NCI-H1417 (cell line): ENCODE results near the gene GRK5.

Experiments
- DNase-seq, 3 experiments: peaks; one replicate each; lab custom pipeline; 2025; lab: John Stamatoyannopoulos, UW

The GRK5 gene

DNA sequence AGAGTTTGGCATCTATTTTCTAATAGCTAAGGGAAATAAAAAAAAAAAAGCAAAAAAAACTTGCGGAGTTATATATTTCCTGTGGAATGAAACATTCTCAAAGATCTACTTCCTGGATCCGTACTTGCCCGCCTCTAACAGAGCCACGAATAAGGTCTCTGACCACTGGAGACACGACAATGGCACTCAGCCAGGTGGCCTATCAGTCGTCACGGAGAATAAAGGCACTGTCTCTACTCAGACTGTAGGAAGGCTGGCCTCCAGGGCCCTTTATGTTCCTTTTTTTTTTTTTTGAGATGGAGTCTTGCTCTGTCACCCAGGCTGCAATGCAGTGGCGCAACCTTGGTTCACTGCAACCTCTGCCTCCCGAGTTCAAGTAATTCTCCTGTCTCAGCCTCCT is 276.5 kb downstream of the GRK5 start:
- no peak for DNase-seq

GRCh38 chr10:119488675-119489074 is 281.3 kb downstream of the GRK5 start:
- DNase-seq = no peak

DNA sequence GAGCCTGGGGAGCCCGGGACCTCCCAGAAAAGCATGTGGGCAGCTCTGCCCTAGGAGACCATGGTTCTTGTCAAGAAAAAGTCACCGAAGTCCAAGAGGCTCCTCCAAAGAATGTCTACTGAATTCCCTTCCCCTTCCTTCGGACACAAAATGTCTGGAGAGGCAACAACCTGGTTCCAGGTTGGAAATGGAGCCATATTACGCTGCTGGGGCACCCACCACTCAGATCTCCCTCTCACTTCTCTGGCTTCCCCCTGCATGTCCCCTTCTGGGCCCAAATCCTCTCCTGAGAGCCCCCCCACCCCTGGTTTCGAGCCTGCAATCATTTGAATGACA is 282.6 kb downstream of the GRK5 start:
- no peak for DNase-seq

GRCh38 chr10:119491966-119492757 is 284.8 kb downstream of the GRK5 start:
- DNase-seq = no peak

- DNase-seq = no peak
Observed at GRCh38 chr10:119493155-119493554, 285.8 kb downstream of the GRK5 start.

- peak in 2 of 3 experiments; percentile 11 to 64 for DNase-seq
Observed at GRCh38 chr10:119494236-119495020, 287.1 kb downstream of the GRK5 start.

GRCh38 chr10:119495021-119495505 is 287.7 kb downstream of the GRK5 start:
- no peak for DNase-seq

GRCh38 chr10:119495545-119495944 is 288.2 kb downstream of the GRK5 start:
- DNase-seq = no peak

- no peak for DNase-seq
Observed at GRCh38 chr10:119496273-119496672, 288.9 kb downstream of the GRK5 start.

GRCh38 chr10:119497243-119497642 is 289.9 kb downstream of the GRK5 start:
- no peak for DNase-seq

GRCh38 chr10:119498889-119499676 is 291.7 kb downstream of the GRK5 start:
- no peak for DNase-seq

GRCh38 chr10:119499677-119500002 is 292.3 kb downstream of the GRK5 start:
- DNase-seq = no peak

- DNase-seq = no peak
Observed at GRCh38 chr10:119500123-119500795, 292.9 kb downstream of the GRK5 start.

GRCh38 chr10:119500821-119501220 is 293.4 kb downstream of the GRK5 start:
- no peak for DNase-seq

- no peak for DNase-seq
Observed at GRCh38 chr10:119501690-119502089, 294.3 kb downstream of the GRK5 start.

- DNase-seq = no peak
Observed at GRCh38 chr10:119502209-119502608, 294.8 kb downstream of the GRK5 start.

DNA sequence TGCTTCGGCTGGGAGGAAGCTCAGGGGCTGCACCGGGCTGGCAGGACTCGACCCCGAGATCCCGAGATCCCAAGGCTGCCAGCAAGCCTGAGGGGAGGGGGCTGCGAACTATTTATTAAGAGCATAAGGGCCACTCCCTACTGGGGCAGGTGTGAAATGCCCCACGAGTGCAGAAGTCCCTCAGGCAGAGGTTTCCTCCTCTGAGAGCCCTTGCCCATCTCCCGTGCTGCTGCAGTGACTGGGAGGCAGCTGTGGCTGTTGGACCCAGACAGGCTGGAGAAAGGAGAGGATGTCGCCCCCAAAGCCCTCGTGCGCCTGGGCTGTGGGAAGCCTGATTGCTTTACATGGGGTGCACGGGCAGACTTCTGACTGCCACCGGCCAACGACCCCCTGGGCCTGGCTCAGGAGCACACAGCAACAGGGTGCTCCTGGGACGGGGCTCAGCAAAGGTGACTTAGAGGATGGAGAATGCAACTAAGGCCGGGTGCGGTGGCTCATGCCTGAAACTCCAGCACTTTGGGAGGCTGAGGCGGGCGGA is 295.3 kb downstream of the GRK5 start:
- no peak for DNase-seq

DNA sequence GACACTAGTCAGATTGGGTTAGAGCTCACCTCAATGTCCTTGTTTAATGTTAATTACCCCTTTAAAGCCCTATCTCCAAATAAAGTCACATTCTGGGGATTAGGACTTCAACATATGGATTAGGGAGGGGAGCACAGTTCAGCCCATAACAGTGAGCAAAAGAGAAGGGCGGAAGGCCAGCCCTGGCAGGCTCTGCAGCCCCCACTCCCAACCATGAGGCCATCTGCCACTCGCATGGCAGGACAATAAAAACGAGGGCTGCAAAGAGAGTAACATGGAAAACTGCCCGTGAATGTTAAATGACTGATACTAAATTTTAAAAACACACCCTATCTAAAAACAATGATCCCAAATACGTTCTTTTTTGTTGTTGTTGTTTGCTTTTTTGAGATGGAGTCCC is 296.4 kb downstream of the GRK5 start:
- no peak for DNase-seq

- no peak for DNase-seq
Observed at GRCh38 chr10:119504651-119505050, 297.3 kb downstream of the GRK5 start.

DNA sequence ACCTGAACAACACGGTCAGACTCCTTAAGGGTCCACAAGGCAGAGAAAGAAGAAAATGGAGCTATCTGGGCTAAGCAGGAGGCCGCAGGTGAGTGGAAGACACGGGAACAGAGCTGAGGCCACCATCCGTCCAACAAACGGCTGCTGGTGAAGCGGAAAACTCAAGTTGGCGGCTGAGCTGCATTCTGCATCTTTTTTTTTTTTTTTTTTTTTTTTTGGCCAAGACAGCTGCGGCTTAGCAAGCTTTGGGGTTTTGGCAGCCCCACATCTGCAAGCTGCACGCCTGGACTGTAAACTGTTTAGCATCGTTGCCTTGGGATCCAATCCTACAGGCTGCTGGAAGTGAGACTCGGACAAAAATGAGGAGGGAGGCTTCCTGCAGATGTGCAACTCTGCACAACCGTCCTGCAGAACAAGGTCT is 297.8 kb downstream of the GRK5 start:
- DNase-seq = no peak
